H1 (cell line): ENCODE measurements around the gene CLDN9. TPM values are rescaled to one million over a fixed set of nuclear protein-coding genes. Genes with fewer than 3 reads are reported as not detected.

Source experiments
- ATF3 ChIP-seq: IDR thresholded peaks from 2 replicates; pipeline ENCODE4 v1.6.1; 2011; ENCODE audit warnings: low read depth, mild to moderate bottlenecking, low read length; ENCODE audit not compliant: insufficient read depth
- BACH1 ChIP-seq: IDR thresholded peaks from 2 replicates; pipeline ENCODE4 v1.6.1; 2012; ENCODE audit warnings: low read length, improper control_type of control experiment
- CBX8 ChIP-seq: fragments of 300-800, 300-1000 bp; sonication (generic); IDR thresholded peaks from 2 replicates; pipeline ENCODE4 v1.7.1; 2016; ENCODE audit warnings: low read depth, low read length, borderline replicate concordance
- CEBPB ChIP-seq: IDR thresholded peaks from 2 replicates; pipeline ENCODE4 v1.6.1; 2012; ENCODE audit warnings: low read depth, low read length
- CHD2 ChIP-seq: IDR thresholded peaks from 2 replicates; pipeline ENCODE4 v1.6.1; 2012; ENCODE audit warnings: low read length, improper control_type of control experiment
- CTBP2 ChIP-seq: IDR thresholded peaks from 2 replicates; pipeline ENCODE4 v1.7.0; 2011; ENCODE audit warnings: borderline replicate concordance, mild to moderate bottlenecking, moderate library complexity, mixed read lengths, low read length; ENCODE audit not compliant: insufficient read depth, insufficient read length
- E2F6 ChIP-seq: IDR thresholded peaks from 2 replicates; pipeline ENCODE4 v1.6.1; 2012; ENCODE audit warnings: inconsistent platforms
- GTF2F1 ChIP-seq: IDR thresholded peaks from 2 replicates; pipeline ENCODE4 v1.6.1; 2012; ENCODE audit warnings: low read depth, low read length, improper control_type of control experiment, borderline replicate concordance
- HDAC2 ChIP-seq, 2 experiments: fragments of 300-600 bp in 1 of 2; sonication (generic) in 1 of 2; IDR thresholded peaks; 2 replicates each; pipeline ENCODE4 v1.6.1; 2011 to 2012; ENCODE audit warnings: low read depth in 2 of 2, low read length in 2 of 2, mild to moderate bottlenecking in 2 of 2, moderate library complexity in 2 of 2, borderline replicate concordance in 1 of 2, inconsistent platforms in 1 of 2
- HDAC6 ChIP-seq: IDR thresholded peaks from one replicate; pipeline ENCODE4 v1.7.1; 2012; ENCODE audit warnings: low read depth, mild to moderate bottlenecking, inconsistent platforms, low read length, moderate library complexity
- KDM1A ChIP-seq: fragments of 200-600, 300-600 bp; sonication (generic); IDR thresholded peaks from 2 replicates; pipeline ENCODE4 v1.7.1; 2016; ENCODE audit warnings: mild to moderate bottlenecking, low read length, borderline replicate concordance
- MAX ChIP-seq: IDR thresholded peaks from 2 replicates; pipeline ENCODE4 v1.6.1; 2012; ENCODE audit warnings: inconsistent platforms
- POLR2A ChIP-seq, 2 experiments: IDR thresholded peaks; 1 replicate in 1 of 2; 2 replicates in 1 of 2; pipeline ENCODE4 v1.6.1; 2011; ENCODE audit warnings: low read depth in 2 of 2, low read length in 2 of 2, mild to moderate bottlenecking in 2 of 2; ENCODE audit errors: control extremely low read depth in 1 of 2
- RXRA ChIP-seq: IDR thresholded peaks from 2 replicates; pipeline ENCODE4 v1.6.1; 2011; ENCODE audit warnings: low read depth, mild to moderate bottlenecking, low read length, moderate library complexity; ENCODE audit not compliant: insufficient read depth
- SIN3A ChIP-seq, 2 experiments: IDR thresholded peaks in 1 of 2; conservative IDR thresholded peaks in 1 of 2; 2 replicates each; pipeline ENCODE4 v1.6.1; 2011 to 2012; ENCODE audit warnings: low read length in 2 of 2, improper control_type of control experiment in 1 of 2, low read depth in 1 of 2, mild to moderate bottlenecking in 1 of 2
- TAF1 ChIP-seq: IDR thresholded peaks from 2 replicates; pipeline ENCODE4 v1.6.1; 2011; ENCODE audit warnings: mild to moderate bottlenecking, low read depth, low read length
- TEAD4 ChIP-seq: IDR thresholded peaks from 2 replicates; pipeline ENCODE4 v1.6.1; 2012; ENCODE audit warnings: low read depth, low read length, inconsistent platforms, mixed read lengths
- USF2 ChIP-seq: IDR thresholded peaks from 2 replicates; pipeline ENCODE4 v1.6.1; 2011; ENCODE audit warnings: low read length, improper control_type of control experiment
- polyA plus RNA-seq, 7 experiments: library from polyadenylated mRNA; depleted of rRNA in 3 of 7; stranded (reverse) in 5 of 7; unstranded in 2 of 7; fragments of >200 nt in 5 of 7; fragments of 200-250 nt in 2 of 7; gene quantifications; 1 replicate in 5 of 7; 2 replicates in 1 of 7; 4 replicates in 1 of 7; pipeline versions ENCODE4 v1.2.1 to v1.2.3, GENCODE V29; 2011 to 2013; ENCODE audit warnings: missing spikeins in 2 of 7, mixed read lengths in 2 of 7
- total RNA-seq: library from RNA; stranded (reverse); fragmentation: NEBNext Ultra II Directional; extraction: Animal tissue kit (Norgen Biotek cat#: 25700); gene quantifications from 2 replicates; pipeline ENCODE4 v1.2.1, GENCODE V29; 2021

CLDN9 gene
- total and polyA plus RNA-seq, 2 of the 8 experiments (the other 6 are each of a cell fraction or from before 2014, with no cell fraction given): 0.60 to 0.89 TPM

- TF ChIP-seq SIN3A (conservative IDR thresholded peaks at IDR 0.05 in 1 of 2, IDR thresholded peaks at IDR 0.05 in 1 of 2; ENCODE audit: low read depth in 1 of 2, low read length in 2 of 2): 0 out of 4 replicates have a peak, but pooled peaks have one; percentile 9 to 18
- peak in 1 of 2 experiments; percentile 17; a peak in 2 of 4 replicates for TF ChIP-seq HDAC2 (IDR thresholded peaks at IDR 0.05; ENCODE audit: borderline replicate concordance in 1 of 2, low read depth in 2 of 2, low read length in 2 of 2)
- no peak for TF ChIP-seq RXRA
- TF ChIP-seq CHD2: no peak
- TF ChIP-seq CBX8: no peak
- TF ChIP-seq MAX: peak; percentile 85
- peak; percentile 91 for TF ChIP-seq TEAD4
- peak; percentile 59; the same call in 1 of the 2 replicates for TF ChIP-seq E2F6
- TF ChIP-seq TAF1: peak; percentile 34; the same call in 1 of the 2 replicates
- TF ChIP-seq CTBP2: no peak
- TF ChIP-seq USF2: peak; percentile 63; the same call in 1 of the 2 replicates
- TF ChIP-seq BACH1: 0 out of 2 replicates have a peak, but pooled peaks have one; percentile 15
- no peak for TF ChIP-seq KDM1A
- no peak for TF ChIP-seq HDAC6
- TF ChIP-seq ATF3: no peak
- TF ChIP-seq GTF2F1: no peak
- no peak for TF ChIP-seq CEBPB
- no peak for TF ChIP-seq POLR2A (IDR thresholded peaks at IDR 0.05; ENCODE audit: control extremely low read depth in 1 of 2, low read depth in 2 of 2, low read length in 2 of 2)
Measured at GRCh38 chr16:2963723-2964474, 48.8 kb upstream of the CLDN9 start, which contains the start of gene KREMEN2 (continued).
